Mucosa of descending colon (tissue), 3 donors: Measurements from ENCODE around the gene HOXD13. TPM values are rescaled to one million over a fixed set of nuclear protein-coding genes. Genes with fewer than 3 reads are reported as not detected.

ENCODE experiments used
- ATAC-seq: fragments of 200-7000 bp; cut with Tn5 transposase; one replicate; pipeline ENCODE4 v1.9.1; 2020; ENCODE audit warnings: mild to moderate bottlenecking, moderate library complexity
- DNase-seq, 3 donors: peaks; one replicate each; pipeline ENCODE4 v3.0.0-alpha.2; 2020
- H3K36me3 ChIP-seq: fragments of 200-600 bp; one replicate; pipeline ENCODE4 v1.8.0; 2021; ENCODE audit warnings: low read depth, mild to moderate bottlenecking
- H3K4me1 ChIP-seq: fragments of 200-600 bp; one replicate; pipeline ENCODE4 v1.8.0; 2021; ENCODE audit warnings: low read depth, mild to moderate bottlenecking
- H3K4me3 ChIP-seq: fragments of 200-600 bp; one replicate; pipeline ENCODE4 v1.8.0; 2021; ENCODE audit warnings: mild to moderate bottlenecking
- H3K9me3 ChIP-seq: fragments of 200-600 bp; one replicate; pipeline ENCODE4 v1.8.0; 2021; ENCODE audit warnings: mild to moderate bottlenecking
- CTCF ChIP-seq: fragments of 200-600 bp; IDR thresholded peaks from one replicate; pipeline ENCODE4 v1.8.0; 2022; ENCODE audit warnings: antibody characterized with exemption, mild to moderate bottlenecking
- intact Hi-C, 2 donors: fragments of 100-400 bp; cut with DNase I in 1 of 2; cut with micrococcal nuclease in 1 of 2; formaldehyde crosslinking; loops; one replicate each; pipeline versions ENCODE4 v1.11.0 to v1.11.1; 2022; cut with DNase I, micrococcal nuclease
- total RNA-seq, 3 donors: library from RNA; stranded (reverse); fragmentation: NEBNext Ultra II Directional in 2 of 3; extraction: Animal tissue kit (Norgen Biotek cat#: 25700) in 2 of 3; gene quantifications; one replicate each; pipeline versions ENCODE4 v1.2.1 to v1.2.4, GENCODE V29; 2021 to 2023
- donor health status: DM: no; HTN: no; CAD: no; lungs with moderate emphysema.
- donor health status: DM: no; HTN: no; CAD: no.
- donor health status: DM: no; HTN: yes; CAD: no.

HOXD13 gene
- total RNA-seq, 3 donors from 2014 or later, result 1.1 to 1.5 TPM; not detected in 1

- H3K4me3 ChIP-seq, result no peak overlapping the region
- intact Hi-C loops, result no loop called here
Observed at GRCh38 chr2:176138526-176138922, 46.0 kb downstream of the HOXD13 start.

GRCh38 chr2:176138923-176139660, 46.6 kb downstream of the HOXD13 start:
- Histone ChIP-seq H3K9me3 (no peaks in the 10 kb centered on the region), H3K4me3 (no peak overlapping the region), H3K4me1 (peaks cover 6% of the 10 kb centered on the region), H3K36me3 (no peaks in the 10 kb centered on the region)
- no peak for ATAC-seq
- TF ChIP-seq CTCF, result no peak
- DNase-seq, result no peak
- intact Hi-C loops, result no loop called here

More at GRCh38 chr2:176138526-176138922, 46.0 kb downstream of the HOXD13 start:
- no peak for TF ChIP-seq CTCF
- DNase-seq (no peak), ATAC-seq (no peak)
- peaks cover 3% of the 10 kb centered on the region for H3K4me1 ChIP-seq
- H3K9me3 ChIP-seq, result no peaks in the 10 kb centered on the region
- no peaks in the 10 kb centered on the region for H3K36me3 ChIP-seq

GRCh38 chr2:176139661-176140512, 47.4 kb downstream of the HOXD13 start:
- intact Hi-C loops, result loop anchor here (2.0 to 10.0 kb wide), 6 partner anchors 145 to 685 kb away; no protein-coding TSS in a partner anchor
- peaks cover 6% of the 10 kb centered on the region for H3K4me1 ChIP-seq
- H3K36me3 ChIP-seq, result no peaks in the 10 kb centered on the region
- ATAC-seq (no peak), DNase-seq (peak in 1 of 3 donors; percentile 38)
- no peak for TF ChIP-seq CTCF
- no peaks in the 10 kb centered on the region for H3K9me3 ChIP-seq
- H3K4me3 ChIP-seq, result no peak overlapping the region

GRCh38 chr2:176140513-176141317, 48.2 kb downstream of the HOXD13 start:
- H3K4me1 ChIP-seq, result peaks cover 7% of the 10 kb centered on the region
- intact Hi-C loops, result loop anchor here (2.0 to 10.0 kb wide), 6 partner anchors 144 to 684 kb away; no protein-coding TSS in a partner anchor
- peak; percentile 83 for TF ChIP-seq CTCF

GRCh38 chr2:176142281-176142680, 49.8 kb downstream of the HOXD13 start:
- no peak for DNase-seq
- H3K36me3 ChIP-seq, result no peaks in the 10 kb centered on the region
- H3K9me3 ChIP-seq, result no peaks in the 10 kb centered on the region
- no peak overlapping the region for H3K4me3 ChIP-seq
- intact Hi-C loops, result loop anchor here (5.0 to 10.0 kb wide), 5 partner anchors 143 to 683 kb away; no protein-coding TSS in a partner anchor
- H3K4me1 ChIP-seq, result peaks cover 16% of the 10 kb centered on the region
- no peak for ATAC-seq
- TF ChIP-seq CTCF, result no peak

More at GRCh38 chr2:176140513-176141317, 48.2 kb downstream of the HOXD13 start:
- H3K4me3 ChIP-seq, result peak overlapping the region; percentile 10
- ATAC-seq (peak; percentile 83), DNase-seq (peak in 2 of 3 donors; percentile 76 to 87)
- H3K9me3 ChIP-seq, result no peaks in the 10 kb centered on the region
- H3K36me3 ChIP-seq, result no peaks in the 10 kb centered on the region
